Naive thymus-derived CD4-positive, alpha-beta T cell (primary cell): ENCODE results near the gene SIPA1. TPM values are rescaled to one million over a fixed set of nuclear protein-coding genes. Genes with fewer than 3 reads are reported as not detected.

Experiments used
- ATAC-seq: fragments of 150-1000 bp; cut with Tn5 transposase; 2 replicates; pipeline ENCODE4 v1.10.0; 2021; ENCODE audit warnings: mild to moderate bottlenecking, moderate library complexity
- CTCF ChIA-PET: fragments of 350-600 bp; sonication (Branson Sonifier 250); formaldehyde crosslinking; loops from one replicate; lab custom pipeline; 2021; ENCODE audit warnings: antibody characterized with exemption; lab: Charles Lee
- POLR2A ChIA-PET: fragments of 350-600 bp; sonication (Branson Sonifier 250); formaldehyde crosslinking; loops from one replicate; lab custom pipeline; 2021; ENCODE audit warnings: antibody characterized with exemption, inconsistent platforms; lab: Charles Lee
- DNase-seq, 9 donors: peaks; one replicate each; pipeline versions ENCODE4 v3.0.0 to v3.0.0-alpha.2; 2020 to 2022; ENCODE audit warnings: mixed read lengths in 1 of 9
- H3K27ac ChIP-seq: one replicate; pipeline ENCODE4 v1.7.0; 2013; ENCODE audit warnings: mild to moderate bottlenecking, low read depth, low read length, moderate library complexity
- H3K27me3 ChIP-seq, 2 donors: one replicate each; pipeline ENCODE4 v1.7.0; 2013; ENCODE audit warnings: low read length in 2 of 2, mild to moderate bottlenecking in 2 of 2, moderate library complexity in 2 of 2; ENCODE audit not compliant: control insufficient read depth in 2 of 2, insufficient read depth in 2 of 2
- H3K36me3 ChIP-seq, 3 experiments: 1 replicate in 2 of 3; 2 replicates in 1 of 3; pipeline ENCODE4 v1.7.0; 2013; ENCODE audit warnings: low read length in 3 of 3, mild to moderate bottlenecking in 3 of 3, moderate library complexity in 1 of 3; ENCODE audit not compliant: insufficient read depth in 3 of 3, control insufficient read depth in 2 of 3
- H3K4me1 ChIP-seq, 2 donors: one replicate each; pipeline ENCODE4 v1.7.0; 2013; ENCODE audit warnings: low read length in 2 of 2, mild to moderate bottlenecking in 2 of 2, moderate library complexity in 1 of 2; ENCODE audit not compliant: control insufficient read depth in 2 of 2, insufficient read depth in 2 of 2
- H3K4me3 ChIP-seq: 2 replicates; pipeline ENCODE4 v1.7.0; 2013; ENCODE audit warnings: mild to moderate bottlenecking, low read length
- H3K9me3 ChIP-seq, 3 experiments: 1 replicate in 2 of 3; 2 replicates in 1 of 3; pipeline ENCODE4 v1.7.0; 2013; ENCODE audit warnings: low read length in 3 of 3; ENCODE audit not compliant: control insufficient read depth in 2 of 3
- H3K27ac Mint-ChIP-seq, 9 donors: one replicate each; pipeline ENCODE4 v1.8.0; 2020 to 2022; ENCODE audit warnings: mixed read lengths in 9 of 9, mild to moderate bottlenecking in 8 of 9, moderate library complexity in 5 of 9, inconsistent platforms in 2 of 9
- H3K27me3 Mint-ChIP-seq, 5 donors: one replicate each; pipeline ENCODE4 v1.8.0; 2021 to 2022; ENCODE audit warnings: mixed read lengths in 5 of 5, mild to moderate bottlenecking in 1 of 5
- H3K36me3 Mint-ChIP-seq, 5 donors: one replicate each; pipeline ENCODE4 v1.8.0; 2020 to 2022; ENCODE audit warnings: mixed read lengths in 5 of 5, mild to moderate bottlenecking in 3 of 5, inconsistent platforms in 1 of 5
- H3K4me1 Mint-ChIP-seq, 7 donors: one replicate each; pipeline ENCODE4 v1.8.0; 2020 to 2022; ENCODE audit warnings: mixed read lengths in 7 of 7, mild to moderate bottlenecking in 3 of 7, inconsistent platforms in 1 of 7
- H3K4me3 Mint-ChIP-seq, 10 donors: one replicate each; pipeline ENCODE4 v1.8.0; 2020 to 2022; ENCODE audit warnings: mild to moderate bottlenecking in 10 of 10, mixed read lengths in 10 of 10, moderate library complexity in 6 of 10, inconsistent platforms in 2 of 10
- H3K9me3 Mint-ChIP-seq, 11 donors: one replicate each; pipeline ENCODE4 v1.8.0; 2020 to 2022; ENCODE audit warnings: mixed read lengths in 11 of 11, mild to moderate bottlenecking in 4 of 11, inconsistent platforms in 1 of 11, moderate library complexity in 1 of 11
- intact Hi-C, 2 donors: fragments of 100-400 bp; cut with micrococcal nuclease; formaldehyde crosslinking; loops; one replicate each; pipeline ENCODE4 v1.15.1; 2023
- microRNA-seq: library from miRNA; unstranded; fragments of <30 nt; microRNA quantifications from one replicate; pipeline ENCODE4 v1.2.0, GENCODE V29; 2022; ENCODE audit warnings: borderline microRNAs expressed
- polyA plus RNA-seq, 2 donors: library from polyadenylated mRNA; unstranded; fragments of 300-500 nt; fragmentation: Illumina TruSeq; gene quantifications; one replicate each; pipeline ENCODE4 v1.2.3, GENCODE V29; 2021
- total RNA-seq, 6 experiments: library from RNA in 5 of 6; stranded (reverse) in 5 of 6; gene quantifications; 1 replicate in 5 of 6; 2 replicates in 1 of 6; pipeline ENCODE4 v1.2.3 and lab custom pipeline; 2021 to 2026

SIPA1 gene
- total and polyA plus RNA-seq, 7 experiments from 2014 or later, result 90.3 to 249 (median 184) TPM

DNA sequence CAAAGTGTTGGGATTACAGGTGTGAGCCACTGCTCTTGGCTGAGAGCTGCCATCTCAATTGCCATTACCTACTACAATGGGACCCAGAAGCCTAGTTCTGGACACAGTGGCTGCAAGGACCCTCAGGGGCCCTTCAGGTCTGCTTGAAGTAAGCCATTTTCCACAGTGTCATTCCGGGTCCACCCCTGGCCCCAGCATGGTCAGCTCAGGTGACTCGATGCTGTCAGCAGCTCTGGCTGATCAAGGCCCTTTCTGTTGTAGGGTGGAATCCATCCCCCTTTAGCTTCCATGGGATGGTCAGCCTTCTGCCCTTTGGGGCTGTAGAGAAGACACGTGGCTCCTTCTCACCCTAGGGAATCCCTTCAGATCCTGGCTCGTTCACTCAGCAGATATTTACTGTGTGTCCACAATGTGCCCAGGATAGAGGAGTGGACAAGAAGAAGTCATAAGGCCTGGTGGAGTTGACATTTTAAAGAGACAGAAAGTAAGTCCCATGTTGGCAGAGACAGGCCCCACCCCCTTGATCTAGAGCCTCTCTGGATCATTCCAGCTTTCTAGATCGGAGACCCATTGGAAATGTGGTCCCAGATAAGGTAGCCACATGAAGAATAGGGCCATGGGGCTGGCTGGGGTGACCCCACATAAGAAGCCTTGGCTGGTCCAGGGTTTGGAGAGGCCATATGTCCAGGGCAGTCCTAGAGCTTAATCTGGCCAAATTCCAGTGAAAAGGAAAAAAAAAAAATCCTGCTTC is 59.1 kb downstream of the SIPA1 start:
- CTCF ChIA-PET, result interaction anchor here (0.6 to 1.0 kb wide), 2 partner anchors 15 to 311 kb away, joined by 3 to 4 read pairs; partner anchors contain the start of gene KAT5
- no peak for ATAC-seq

DNA sequence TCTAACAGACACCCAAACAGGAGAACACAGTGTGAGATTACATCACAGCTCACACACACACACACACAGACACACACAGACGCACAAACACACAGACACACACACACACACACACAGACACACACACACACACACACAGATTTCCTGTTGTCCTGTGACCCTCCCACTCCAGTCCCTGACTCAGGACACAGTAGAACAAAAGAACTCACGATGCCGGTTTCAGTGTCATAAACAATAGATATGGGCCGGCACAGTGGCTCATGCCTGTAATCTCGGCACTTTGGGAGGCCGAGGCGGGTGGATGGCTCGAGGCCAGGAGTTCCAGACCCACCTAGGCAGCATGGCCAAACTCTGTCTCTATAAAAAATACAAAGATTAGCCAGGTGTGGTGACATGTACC is 60.3 kb downstream of the SIPA1 start:
- ChIA-PET POLR2A (no interaction called here), CTCF (interaction anchor here (1.0 kb wide), 1 partner anchor 14 kb away, joined by 4 read pairs; the partner anchor contains the start of gene KAT5)
- DNase-seq (no peak), ATAC-seq (no peak)
- no peaks in the 10 kb centered on the region for H3K36me3 Mint-ChIP-seq
- H3K4me1 Mint-ChIP-seq, result peaks cover 0 to 5% (median 0%) of the 10 kb centered on the region in 7 donors
- no peak overlapping the region for H3K4me3 Mint-ChIP-seq
- Histone ChIP-seq H3K9me3 (no peaks in the 10 kb centered on the region), H3K36me3 (no peaks in the 10 kb centered on the region), H3K27me3 (no peaks in the 10 kb centered on the region), H3K27ac (no peak overlapping the region), H3K4me3 (no peak overlapping the region), H3K4me1 (no peaks in the 10 kb centered on the region)
- H3K27me3 Mint-ChIP-seq, result peaks cover 0 to 18% (median 0%) of the 10 kb centered on the region in 5 donors
- peak overlapping the region in 1 of 9 donors; percentile 21 for H3K27ac Mint-ChIP-seq
- peaks cover 0 to 4% (median 0%) of the 10 kb centered on the region in 11 donors for H3K9me3 Mint-ChIP-seq
- intact Hi-C loops, result no loop called here

More for the DNA sequence above, 59.1 kb downstream of the SIPA1 start:
- Histone ChIP-seq H3K27ac (no peak overlapping the region), H3K4me3 (no peak overlapping the region), H3K9me3 (no peaks in the 10 kb centered on the region), H3K27me3 (no peaks in the 10 kb centered on the region), H3K36me3 (no peaks in the 10 kb centered on the region), H3K4me1 (no peaks in the 10 kb centered on the region)
- no peaks in the 10 kb centered on the region for H3K36me3 Mint-ChIP-seq
- no peak for DNase-seq
- H3K27me3 Mint-ChIP-seq, result peaks cover 0 to 12% (median 0%) of the 10 kb centered on the region in 5 donors
- H3K9me3 Mint-ChIP-seq, result peaks cover 0 to 4% (median 0%) of the 10 kb centered on the region in 11 donors
- POLR2A ChIA-PET, result interaction anchor here (0.6 kb wide), 1 partner anchor 603 kb away, joined by 4 read pairs; no protein-coding TSS in a partner anchor
- peaks cover 0 to 5% (median 1%) of the 10 kb centered on the region in 7 donors for H3K4me1 Mint-ChIP-seq
- intact Hi-C loops, result no loop called here
- H3K27ac Mint-ChIP-seq, result no peak overlapping the region
- H3K4me3 Mint-ChIP-seq, result no peak overlapping the region

DNA sequence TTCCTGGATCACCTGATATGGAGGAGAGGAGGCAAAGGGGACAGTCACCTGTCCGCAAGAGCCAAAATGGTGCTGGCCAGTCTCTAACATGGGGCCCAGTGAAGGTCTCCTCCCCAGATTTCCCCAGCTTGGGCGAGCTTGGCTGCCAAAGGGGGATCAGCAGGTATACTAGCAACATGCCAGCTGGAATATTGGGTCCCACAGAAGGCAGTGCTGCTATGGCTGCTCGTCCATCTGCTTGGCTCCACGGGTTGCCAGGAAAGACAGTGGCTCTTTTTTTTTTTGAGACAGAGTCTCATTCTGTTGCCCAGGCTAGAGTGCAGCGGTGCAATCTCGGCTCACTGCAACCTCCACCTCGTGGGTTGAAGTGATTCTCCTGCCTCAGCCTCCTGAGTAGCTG is 61.4 kb downstream of the SIPA1 start:
- DNase-seq (no peak), ATAC-seq (no peak)
- Mint-ChIP-seq H3K9me3 (peaks cover 0 to 4% (median 0%) of the 10 kb centered on the region in 11 donors), H3K27ac (no peak overlapping the region), H3K4me3 (no peak overlapping the region), H3K27me3 (peaks cover 0 to 19% (median 0%) of the 10 kb centered on the region in 5 donors), H3K36me3 (no peaks in the 10 kb centered on the region), H3K4me1 (peaks cover 0 to 5% (median 0%) of the 10 kb centered on the region in 7 donors)
- ChIA-PET CTCF (no interaction called here), POLR2A (no interaction called here)
- Histone ChIP-seq H3K36me3 (no peaks in the 10 kb centered on the region), H3K27ac (no peak overlapping the region), H3K4me1 (no peaks in the 10 kb centered on the region), H3K9me3 (no peaks in the 10 kb centered on the region), H3K4me3 (no peak overlapping the region), H3K27me3 (no peaks in the 10 kb centered on the region)
- intact Hi-C loops, result no loop called here

DNA sequence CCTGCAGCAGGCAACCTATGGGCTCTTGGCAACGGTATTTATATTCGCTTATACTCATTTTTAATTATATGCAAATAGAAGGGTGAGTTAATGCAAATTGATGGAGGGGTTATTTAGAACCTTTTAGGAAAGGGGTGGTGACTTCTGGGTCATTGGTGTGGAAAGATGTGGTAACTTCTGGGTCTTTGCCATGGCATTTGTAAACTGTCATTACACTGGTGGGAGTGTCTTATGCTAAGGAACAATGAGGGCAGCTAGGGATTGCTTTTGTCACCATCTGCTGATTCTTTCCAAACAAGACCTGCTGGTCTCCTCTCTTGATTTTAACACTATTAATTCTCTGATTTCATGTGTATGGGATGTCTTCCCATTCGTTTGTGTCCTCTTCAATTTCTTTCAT is 62.5 kb downstream of the SIPA1 start:
- H3K27me3 ChIP-seq, result no peaks in the 10 kb centered on the region
- no peaks in the 10 kb centered on the region for H3K9me3 ChIP-seq
- Mint-ChIP-seq H3K4me1 (peaks cover 0 to 5% (median 0%) of the 10 kb centered on the region in 7 donors), H3K4me3 (no peak overlapping the region), H3K9me3 (peaks cover 0 to 4% (median 0%) of the 10 kb centered on the region in 11 donors), H3K27ac (peak overlapping the region in 1 of 9 donors; percentile 32), H3K36me3 (no peaks in the 10 kb centered on the region), H3K27me3 (peaks cover 0 to 21% (median 0%) of the 10 kb centered on the region in 5 donors)
- ChIA-PET POLR2A (no interaction called here), CTCF (no interaction called here)
- no peak overlapping the region for H3K27ac ChIP-seq
- H3K4me1 ChIP-seq, result no peaks in the 10 kb centered on the region
- ATAC-seq (no peak), DNase-seq (no peak)
- H3K36me3 ChIP-seq, result no peaks in the 10 kb centered on the region
- H3K4me3 ChIP-seq, result no peak overlapping the region
- intact Hi-C loops, result no loop called here

Small RNAs within 50 kb of the gene (microRNA-seq; reads per million reads assigned to microRNA genes)
- not detected for gene MIR4489
- not detected for gene MIR4690

Other genes with a start within 250 kb of the SIPA1 start
- gene NEAT1, start 215.3 kb upstream of the SIPA1 start, total RNA-seq, result 1,000 to 10,000 TPM in 1 of 5 experiments, 100 to 1,000 TPM in 4; 358 to 1,454 (median 414) TPM
- 1 to 10 TPM; 2.5 to 2.6 TPM for gene NEAT1, start 215.3 kb upstream of the SIPA1 start, polyA plus RNA-seq
- gene MALAT1, start 139.1 kb upstream of the SIPA1 start, total RNA-seq, result over 10,000 TPM in 4 of 5 experiments, 1,000 to 10,000 TPM in 1; 8,375 to 32,234 (median 31,408) TPM
- 1,000 to 10,000 TPM in 1 of 2 donors, 100 to 1,000 TPM in 1; 734 to 5,106 TPM for gene MALAT1, start 139.1 kb upstream of the SIPA1 start, polyA plus RNA-seq
- 10 to 100 TPM; 63.2 to 79.8 (median 70.4) TPM for gene SCYL1, start 113.0 kb upstream of the SIPA1 start, total RNA-seq
- gene SCYL1, start 113.0 kb upstream of the SIPA1 start, polyA plus RNA-seq, result 10 to 100 TPM; 27.0 to 69.1 TPM
- 100 to 1,000 TPM in 4 of 5 experiments, 10 to 100 TPM in 1; 91.4 to 288 (median 280) TPM for gene LTBP3, start 79.7 kb upstream of the SIPA1 start, total RNA-seq
- 10 to 100 TPM; 18.7 to 41.2 TPM for gene LTBP3, start 79.7 kb upstream of the SIPA1 start, polyA plus RNA-seq
- gene ZNRD2, start 67.6 kb upstream of the SIPA1 start, total RNA-seq, result 10 to 100 TPM; 29.1 to 40.9 (median 32.9) TPM
- gene ZNRD2, start 67.6 kb upstream of the SIPA1 start, polyA plus RNA-seq, result 10 to 100 TPM; 82.6 to 86.0 TPM
- gene FAM89B, start 65.6 kb upstream of the SIPA1 start, total RNA-seq, result 10 to 100 TPM; 33.0 to 59.7 (median 45.3) TPM
- gene FAM89B, start 65.6 kb upstream of the SIPA1 start, polyA plus RNA-seq, result 100 to 1,000 TPM in 1 of 2 donors, 10 to 100 TPM in 1; 87.7 to 115 TPM
- 100 to 1,000 TPM; 108 to 207 (median 128) TPM for gene EHBP1L1, start 62.0 kb upstream of the SIPA1 start, total RNA-seq
- gene EHBP1L1, start 62.0 kb upstream of the SIPA1 start, polyA plus RNA-seq, result 10 to 100 TPM; 12.3 to 14.2 TPM
- gene KCNK7, start 42.3 kb upstream of the SIPA1 start, total RNA-seq, result 1 to 10 TPM; 2.1 to 9.2 (median 4.8) TPM
- gene KCNK7, start 42.3 kb upstream of the SIPA1 start, polyA plus RNA-seq, result under 1 TPM in 1 of 2 donors, not detected in 1; 0.25 TPM
- 10 to 100 TPM; 63.3 to 91.1 (median 88.2) TPM for gene MAP3K11, start 23.9 kb upstream of the SIPA1 start, total RNA-seq
- gene MAP3K11, start 23.9 kb upstream of the SIPA1 start, polyA plus RNA-seq, result 10 to 100 TPM; 12.1 to 21.6 TPM
- gene PCNX3, start 22.3 kb upstream of the SIPA1 start, total RNA-seq, result 10 to 100 TPM; 50.4 to 64.9 (median 56.6) TPM
- 1 to 10 TPM; 2.2 to 7.9 TPM for gene PCNX3, start 22.3 kb upstream of the SIPA1 start, polyA plus RNA-seq
- gene RELA, start 24.8 kb downstream of the SIPA1 start, total RNA-seq, result 100 to 1,000 TPM; 106 to 303 (median 165) TPM
- gene RELA, start 24.8 kb downstream of the SIPA1 start, polyA plus RNA-seq, result 10 to 100 TPM; 54.6 to 73.0 TPM
- 100 to 1,000 TPM in 4 of 5 experiments, 10 to 100 TPM in 1; 68.6 to 133 (median 113) TPM for gene KAT5, start 74.2 kb downstream of the SIPA1 start, total RNA-seq
- 10 to 100 TPM; 36.8 to 56.8 TPM for gene KAT5, start 74.2 kb downstream of the SIPA1 start, polyA plus RNA-seq
- gene RNASEH2C, start 82.7 kb downstream of the SIPA1 start, total RNA-seq, result 10 to 100 TPM; 41.8 to 94.0 (median 82.0) TPM
- 10 to 100 TPM; 40.2 to 80.3 TPM for gene RNASEH2C, start 82.7 kb downstream of the SIPA1 start, polyA plus RNA-seq
- 10 to 100 TPM; 21.5 to 31.0 (median 23.5) TPM for gene AP5B1, start 142.9 kb downstream of the SIPA1 start, total RNA-seq
- 10 to 100 TPM in 1 of 2 donors, 1 to 10 TPM in 1; 8.8 to 19.2 TPM for gene AP5B1, start 142.9 kb downstream of the SIPA1 start, polyA plus RNA-seq
- gene OVOL1, start 149.0 kb downstream of the SIPA1 start, total RNA-seq, result not detected
- not detected for gene OVOL1, start 149.0 kb downstream of the SIPA1 start, polyA plus RNA-seq
- gene SNX32, start 195.9 kb downstream of the SIPA1 start, total RNA-seq, result 1 to 10 TPM in 3 of 5 experiments, under 1 TPM in 2; 0.81 to 2.0 (median 1.1) TPM
- under 1 TPM; 0.38 to 0.60 TPM for gene SNX32, start 195.9 kb downstream of the SIPA1 start, polyA plus RNA-seq
- 1,000 to 10,000 TPM in 1 of 5 experiments, 100 to 1,000 TPM in 4; 403 to 1,550 (median 533) TPM for gene CFL1, start 220.1 kb downstream of the SIPA1 start, total RNA-seq
- 1,000 to 10,000 TPM; 2,039 to 2,314 TPM for gene CFL1, start 220.1 kb downstream of the SIPA1 start, polyA plus RNA-seq
- gene MUS81, start 222.3 kb downstream of the SIPA1 start, total RNA-seq, result 100 to 1,000 TPM in 2 of 5 experiments, 10 to 100 TPM in 3; 51.8 to 117 (median 97.7) TPM
- 10 to 100 TPM; 18.3 to 33.0 TPM for gene MUS81, start 222.3 kb downstream of the SIPA1 start, polyA plus RNA-seq
- gene EFEMP2, start 234.7 kb downstream of the SIPA1 start, total RNA-seq, result 10 to 100 TPM in 3 of 5 experiments, 1 to 10 TPM in 2; 5.9 to 16.0 (median 12.7) TPM
- gene EFEMP2, start 234.7 kb downstream of the SIPA1 start, polyA plus RNA-seq, result under 1 TPM; 0.40 to 0.60 TPM
- 100 to 1,000 TPM in 1 of 5 experiments, 10 to 100 TPM in 4; 24.9 to 148 (median 29.3) TPM for gene CTSW, start 241.7 kb downstream of the SIPA1 start, total RNA-seq
- gene CTSW, start 241.7 kb downstream of the SIPA1 start, polyA plus RNA-seq, result 10 to 100 TPM; 31.7 to 58.7 TPM